ENCODE results near the gene PDE12. TPM values are rescaled to one million over a fixed set of nuclear protein-coding genes. Genes with fewer than 3 reads are reported as not detected.

Gene PDE12
- polyA plus RNA-seq, 1 donor from 2014 or later, result 10.3 TPM

- Histone ChIP-seq H3K27me3 (ENCODE audit: insufficient read depth, low read depth, low read length) (no peaks in the 10 kb centered on the region), H3K27ac (ENCODE audit: low read length) (no peak overlapping the region), H3K4me2 (ENCODE audit: low read length) (no peak overlapping the region), H3K79me2 (replicated peaks; ENCODE audit: insufficient read depth, low read length) (peaks cover 82% of the 10 kb centered on the region), H3K9me3 (ENCODE audit: low read length) (no peaks in the 10 kb centered on the region), H3K36me3 (ENCODE audit: insufficient read depth, low read length) (no peaks in the 10 kb centered on the region), H3F3A (ENCODE audit: insufficient read depth, low read length, poor library complexity, severe bottlenecking) (no peaks in the 10 kb centered on the region), H4K20me1 (ENCODE audit: insufficient read depth) (no peaks in the 10 kb centered on the region), H3K9ac (ENCODE audit: low read length) (no peak overlapping the region), H3K9me2 (ENCODE audit: insufficient read depth, low read length) (no peaks in the 10 kb centered on the region), H2AFZ (ENCODE audit: low read depth, low read length) (no peak overlapping the region), H3K4me3 (ENCODE audit: low read length) (no peak overlapping the region)
- TF ChIP-seq EZH2 (IDR thresholded peaks at IDR 0.05; ENCODE audit: borderline replicate concordance, insufficient read depth, low read length, poor library complexity, severe bottlenecking) (no peak), RAD21 (conservative IDR thresholded peaks at IDR 0.05) (no peak), CTCF (IDR thresholded peaks at IDR 0.05; ENCODE audit: poor library complexity, severe bottlenecking) (no peak), TAF1 (IDR thresholded peaks at IDR 0.05; ENCODE audit: low read depth) (no peak), EP300 (conservative IDR thresholded peaks at IDR 0.05; ENCODE audit: poor library complexity, severe bottlenecking) (no peak), MXI1 (conservative IDR thresholded peaks at IDR 0.05; ENCODE audit: poor library complexity, severe bottlenecking) (no peak), POLR2AphosphoS5 (IDR thresholded peaks at IDR 0.05) (no peak), SMC3 (conservative IDR thresholded peaks at IDR 0.05; ENCODE audit: poor library complexity) (no peak), REST (IDR thresholded peaks at IDR 0.05; ENCODE audit: borderline replicate concordance) (no peak)
Measured at GRCh38 chr3:57592306-57592705, 36.2 kb downstream of the PDE12 start.

- H3K79me2 ChIP-seq (replicated peaks; ENCODE audit: insufficient read depth, low read length), result peaks cover 81% of the 10 kb centered on the region
- H3K4me2 ChIP-seq (ENCODE audit: low read length), result no peak overlapping the region
- no peaks in the 10 kb centered on the region for H3K36me3 ChIP-seq (ENCODE audit: insufficient read depth, low read length)
- H3F3A ChIP-seq (ENCODE audit: insufficient read depth, low read length, poor library complexity, severe bottlenecking), result peaks cover 4% of the 10 kb centered on the region
- no peak overlapping the region for H3K9ac ChIP-seq (ENCODE audit: low read length)
- H3K27me3 ChIP-seq (ENCODE audit: insufficient read depth, low read depth, low read length), result no peaks in the 10 kb centered on the region
- TF ChIP-seq EZH2 (IDR thresholded peaks at IDR 0.05; ENCODE audit: borderline replicate concordance, insufficient read depth, low read length, poor library complexity, severe bottlenecking) (no peak), REST (IDR thresholded peaks at IDR 0.05; ENCODE audit: borderline replicate concordance) (no peak), CTCF (IDR thresholded peaks at IDR 0.05; ENCODE audit: poor library complexity, severe bottlenecking) (no peak), TAF1 (IDR thresholded peaks at IDR 0.05; ENCODE audit: low read depth) (no peak), SMC3 (conservative IDR thresholded peaks at IDR 0.05; ENCODE audit: poor library complexity) (no peak), POLR2AphosphoS5 (IDR thresholded peaks at IDR 0.05) (no peak), EP300 (conservative IDR thresholded peaks at IDR 0.05; ENCODE audit: poor library complexity, severe bottlenecking) (no peak), MXI1 (conservative IDR thresholded peaks at IDR 0.05; ENCODE audit: poor library complexity, severe bottlenecking) (no peak), RAD21 (conservative IDR thresholded peaks at IDR 0.05) (no peak)
- H3K27ac ChIP-seq (ENCODE audit: low read length), result no peak overlapping the region
- no peak overlapping the region for H2AFZ ChIP-seq (ENCODE audit: low read depth, low read length)
- no peaks in the 10 kb centered on the region for H4K20me1 ChIP-seq (ENCODE audit: insufficient read depth)
- no peaks in the 10 kb centered on the region for H3K9me2 ChIP-seq (ENCODE audit: insufficient read depth, low read length)
- no peaks in the 10 kb centered on the region for H3K9me3 ChIP-seq (ENCODE audit: low read length)
- H3K4me3 ChIP-seq (ENCODE audit: low read length), result peak overlapping the region; percentile 88
Measured at GRCh38 chr3:57594144-57594543, 38.1 kb downstream of the PDE12 start.
